Endothelial cell of umbilical vein (primary cell): ENCODE data around the gene STRN3.

Experiments
- CTCF ChIP-seq, 2 donors: IDR thresholded peaks; 1 replicate in 1 of 2; 2 replicates in 1 of 2; pipeline ENCODE4 v1.5.1; 2011; ENCODE audit warnings: low read length in 2 of 2, mild to moderate bottlenecking in 2 of 2, moderate library complexity in 2 of 2, control low read depth in 1 of 2, inconsistent platforms in 1 of 2, low read depth in 1 of 2; ENCODE audit not compliant: insufficient read depth in 1 of 2; ENCODE audit errors: extremely low read depth in 1 of 2
- EZH2 ChIP-seq: IDR thresholded peaks from 2 replicates; pipeline ENCODE4 v1.6.1; 2012; ENCODE audit warnings: borderline replicate concordance, low read depth, mild to moderate bottlenecking, moderate library complexity, low read length, inconsistent platforms; ENCODE audit not compliant: severe bottlenecking
- FOS ChIP-seq: IDR thresholded peaks from 2 replicates; pipeline ENCODE4 v1.6.1; 2011; ENCODE audit warnings: mild to moderate bottlenecking, low read length, moderate library complexity, borderline replicate concordance; ENCODE audit not compliant: insufficient read depth
- JUN ChIP-seq: IDR thresholded peaks from 2 replicates; pipeline ENCODE4 v1.6.1; 2011; ENCODE audit warnings: borderline replicate concordance, low read depth; ENCODE audit not compliant: insufficient read length, insufficient read depth
- MYC ChIP-seq: IDR thresholded peaks from one replicate; pipeline ENCODE4 v1.6.1; 2011; ENCODE audit warnings: mild to moderate bottlenecking, low read depth, low read length
- POLR2A ChIP-seq: IDR thresholded peaks from 2 replicates; pipeline ENCODE4 v1.6.1; 2012; ENCODE audit warnings: low read depth, mild to moderate bottlenecking, control low read depth, low read length
- POLR2AphosphoS5 ChIP-seq: IDR thresholded peaks from 2 replicates; pipeline ENCODE4 v1.6.1; 2012; ENCODE audit warnings: low read depth, mild to moderate bottlenecking, control low read depth, low read length, moderate library complexity; ENCODE audit not compliant: insufficient read depth
- TF ChIP-seq, protein P1 (sequence below): IDR thresholded peaks from 2 replicates; pipeline ENCODE4 v1.6.1; 2011; ENCODE audit not compliant: insufficient read depth, insufficient read length

- TF ChIP-seq CTCF (IDR thresholded peaks at IDR 0.05; ENCODE audit: extremely low read depth in 1 of 2, insufficient read depth in 1 of 2, low read depth in 1 of 2, low read length in 2 of 2), result no peak
- no peak for TF ChIP-seq POLR2A
- TF ChIP-seq POLR2AphosphoS5, result no peak
- TF ChIP-seq EZH2, result no peak
- TF ChIP-seq, protein P1, sequence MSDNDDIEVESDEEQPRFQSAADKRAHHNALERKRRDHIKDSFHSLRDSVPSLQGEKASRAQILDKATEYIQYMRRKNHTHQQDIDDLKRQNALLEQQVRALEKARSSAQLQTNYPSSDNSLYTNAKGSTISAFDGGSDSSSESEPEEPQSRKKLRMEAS, result no peak
- TF ChIP-seq MYC, result no peak
- TF ChIP-seq JUN, result no peak
- no peak for TF ChIP-seq FOS
These were observed 170.7 kb downstream of the STRN3 start for GRCh38 chr14:30855345-30856037.
